CD4-positive, alpha-beta T cell treated with Interferon gamma for 1 hour (primary cell): ENCODE data around the gene ULBP1.
"Not testable (repeated sequence)": the region's sequence is repeated elsewhere in the genome, so short reads cannot be mapped to it uniquely, and the experiment has no call there.

Experiments
- DNase-seq: peaks from one replicate; pipeline ENCODE4 v3.0.0-alpha.2; 2020

ULBP1 gene

GRCh38 chr6:149979293-149979692 is 15.6 kb downstream of the ULBP1 start:
- DNase-seq, result no peak

GRCh38 chr6:149983145-149983544 is 19.4 kb downstream of the ULBP1 start:
- no peak for DNase-seq

GRCh38 chr6:149984773-149985172 is 21.0 kb downstream of the ULBP1 start:
- DNase-seq, result no peak

GRCh38 chr6:149985481-149985937 is 21.8 kb downstream of the ULBP1 start:
- DNase-seq, result no peak

GRCh38 chr6:149987602-149988107 is 23.9 kb downstream of the ULBP1 start:
- no peak for DNase-seq

- no peak for DNase-seq
Measured at GRCh38 chr6:149988550-149989346, 25.0 kb downstream of the ULBP1 start.

- DNase-seq, result no peak
Measured at GRCh38 chr6:149990212-149990660, 26.5 kb downstream of the ULBP1 start.

- DNase-seq, result no peak
Measured at GRCh38 chr6:149990661-149991471, 27.1 kb downstream of the ULBP1 start.

GRCh38 chr6:149991472-149991795 is 27.7 kb downstream of the ULBP1 start:
- not testable (repeated sequence) for DNase-seq

GRCh38 chr6:149991838-149992237 is 28.1 kb downstream of the ULBP1 start:
- no peak for DNase-seq

- DNase-seq, result no peak
Measured at GRCh38 chr6:149995235-149995750, 31.6 kb downstream of the ULBP1 start.

- DNase-seq, result no peak
Measured at GRCh38 chr6:149995971-149996370, 32.2 kb downstream of the ULBP1 start.

- no peak for DNase-seq
Measured at GRCh38 chr6:149999636-150000035, 35.9 kb downstream of the ULBP1 start.

- no peak for DNase-seq
Measured at GRCh38 chr6:150001295-150002008, 37.7 kb downstream of the ULBP1 start.

GRCh38 chr6:150002710-150003109 is 39.0 kb downstream of the ULBP1 start:
- DNase-seq, result no peak

- not testable (repeated sequence) for DNase-seq
Measured at GRCh38 chr6:150003599-150003998, 39.9 kb downstream of the ULBP1 start.

GRCh38 chr6:150004101-150004782 is 40.5 kb downstream of the ULBP1 start:
- peak; percentile 80 for DNase-seq

- peak; percentile 91 for DNase-seq
Measured at GRCh38 chr6:150004783-150005717, 41.3 kb downstream of the ULBP1 start.

- no peak for DNase-seq
Measured at GRCh38 chr6:150005761-150006651, 42.3 kb downstream of the ULBP1 start.

- DNase-seq, result peak; percentile 41
Measured at GRCh38 chr6:150006961-150007464, 43.3 kb downstream of the ULBP1 start.
